VCaP (cell line): ENCODE results near the gene ZNF580.

ENCODE experiments used
- H3K27ac ChIP-seq: fragments of 450-650 bp; 2 replicates; pipeline ENCODE4 v1.5.1; 2017
- CTCF ChIP-seq: fragments of 450-650 bp; conservative IDR thresholded peaks from 2 replicates; pipeline ENCODE4 v1.5.1; 2017; ENCODE audit warnings: mild to moderate bottlenecking, moderate library complexity

The ZNF580 gene

GRCh38 chr19:55679343-55680257 is 38.8 kb downstream of the ZNF580 start:
- peak overlapping the region; percentile 11; the same call in 1 of the 2 replicates for H3K27ac ChIP-seq

GRCh38 chr19:55680339-55681130 is 39.7 kb downstream of the ZNF580 start:
- no peak for TF ChIP-seq CTCF
- peak overlapping the region; percentile 11; the same call in 1 of the 2 replicates for H3K27ac ChIP-seq

More at GRCh38 chr19:55679343-55680257, 38.8 kb downstream of the ZNF580 start:
- no peak for TF ChIP-seq CTCF

- no peak for TF ChIP-seq CTCF
- peak overlapping the region; percentile 92 for H3K27ac ChIP-seq
Measured at GRCh38 chr19:55681131-55682092, 40.6 kb downstream of the ZNF580 start.

- TF ChIP-seq CTCF: no peak
Measured at GRCh38 chr19:55683449-55684261, 42.9 kb downstream of the ZNF580 start.

GRCh38 chr19:55684946-55685681 is 44.3 kb downstream of the ZNF580 start:
- H3K27ac ChIP-seq: peak overlapping the region; percentile 92
- no peak for TF ChIP-seq CTCF

More at GRCh38 chr19:55683449-55684261, 42.9 kb downstream of the ZNF580 start:
- peak overlapping the region; percentile 92 for H3K27ac ChIP-seq

GRCh38 chr19:55685776-55686175 is 45.0 kb downstream of the ZNF580 start:
- no peak for TF ChIP-seq CTCF
- peak overlapping the region; percentile 92 for H3K27ac ChIP-seq
